ENCODE measurements around the gene CRELD2. TPM values are rescaled to one million over a fixed set of nuclear protein-coding genes. Genes with fewer than 3 reads are reported as not detected.

The CRELD2 gene
- total and polyA plus RNA-seq, 3 experiments from 2014 or later: 49.4 to 53.2 (median 50.7) TPM

GRCh38 chr22:49929994-49930575 lies 11.7 kb downstream of the CRELD2 start:
- no peak overlapping the region for H3K4me3 ChIP-seq (ENCODE audit: low read length)
- POLR2A ChIA-PET: interaction anchor here (1.3 kb wide), 1 partner anchor 30 kb away, joined by 4 read pairs; the partner anchor contains the start of gene PIM3
- Mint-ChIP-seq H3K27me3 (no peaks in the 10 kb centered on the region), H3K27ac (peak overlapping the region in 2 of 8 donors; percentile 52 to 68), H3K36me3 (peaks cover 0 to 2% (median 0%) of the 10 kb centered on the region in 3 donors), H3K9me3 (no peaks in the 10 kb centered on the region), H3K4me3 (peak overlapping the region in 2 of 7 donors; percentile 19 to 54), H3K4me1 (peaks cover 27 to 47% (median 33%) of the 10 kb centered on the region in 3 donors)
- peaks cover 40% of the 10 kb centered on the region for H3K4me1 ChIP-seq (ENCODE audit: insufficient read depth, low read length)
- no peak overlapping the region for H3K27ac ChIP-seq (ENCODE audit: low read depth, low read length)
- H3K9me3 ChIP-seq (ENCODE audit: low read length): no peaks in the 10 kb centered on the region
- H3K36me3 ChIP-seq (ENCODE audit: insufficient read depth, low read length): no peaks in the 10 kb centered on the region
- no peaks in the 10 kb centered on the region for H3K27me3 ChIP-seq (ENCODE audit: insufficient read depth, low read length, poor library complexity, severe bottlenecking)
- CTCF ChIA-PET: interaction anchor here (0.6 to 3.1 kb wide), 11 partner anchors 8 to 219 kb away, joined by 3 to 40 read pairs (median 4); no protein-coding TSS in a partner anchor
- no peak for DNase-seq

DNA sequence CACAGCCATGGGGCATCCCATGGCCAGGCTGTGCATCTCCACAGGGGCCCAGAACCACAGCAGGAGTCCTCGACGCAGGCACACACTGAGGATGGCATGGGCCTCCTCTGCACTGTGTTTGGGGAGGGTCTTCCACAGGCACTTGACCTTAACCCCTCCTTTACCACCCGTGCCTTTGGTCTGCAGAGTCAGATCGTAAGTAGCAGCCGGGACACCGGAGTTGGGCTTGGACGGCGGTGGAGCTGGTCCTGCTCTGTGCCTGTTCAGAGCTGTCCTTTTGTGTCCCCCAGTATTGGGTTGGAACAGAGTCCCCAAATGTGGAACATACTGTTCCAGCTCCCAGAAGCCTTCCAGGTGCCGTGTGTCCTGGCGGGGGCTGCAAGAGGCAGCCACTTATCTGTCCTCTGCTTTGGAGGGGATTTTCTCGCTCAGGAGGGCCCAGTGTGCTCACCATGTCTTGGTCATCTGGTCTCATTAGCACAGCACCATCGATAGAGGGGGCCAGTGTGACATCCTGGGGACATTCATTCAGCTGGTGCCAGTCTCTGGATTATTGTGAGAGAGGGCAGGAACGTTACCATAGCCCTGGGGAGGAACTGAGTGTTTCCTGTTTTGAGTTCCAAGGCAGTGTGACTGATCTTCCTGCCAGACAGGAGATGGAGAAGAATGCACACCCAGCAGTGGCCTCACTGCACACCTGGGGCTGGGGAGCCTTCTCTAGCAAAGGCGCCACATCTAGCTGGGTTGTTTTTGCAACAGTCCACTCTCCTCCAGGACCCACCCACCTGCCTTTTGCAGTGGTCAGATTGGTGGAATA lies 12.4 kb downstream of the CRELD2 start:
- ChIA-PET CTCF (interaction anchor here (0.5 to 3.1 kb wide), 12 partner anchors 9 to 218 kb away, joined by 3 to 40 read pairs (median 4); no protein-coding TSS in a partner anchor), POLR2A (interaction anchor here (1.3 kb wide), 1 partner anchor 30 kb away, joined by 4 read pairs; the partner anchor contains the start of gene PIM3)
- Mint-ChIP-seq H3K4me3 (peak overlapping the region in 4 of 7 donors; percentile 3 to 43 (median 10)), H3K27me3 (no peaks in the 10 kb centered on the region), H3K9me3 (no peaks in the 10 kb centered on the region), H3K4me1 (peaks cover 20 to 40% (median 25%) of the 10 kb centered on the region in 3 donors), H3K36me3 (no peaks in the 10 kb centered on the region), H3K27ac (peak overlapping the region; percentile 29 to 88 (median 70))
- DNase-seq: peak in 1 of 5 donors; percentile 29
- Histone ChIP-seq H3K36me3 (ENCODE audit: insufficient read depth, low read length) (no peaks in the 10 kb centered on the region), H3K27ac (ENCODE audit: low read depth, low read length) (no peak overlapping the region), H3K4me3 (ENCODE audit: low read length) (no peak overlapping the region), H3K4me1 (ENCODE audit: insufficient read depth, low read length) (peaks cover 33% of the 10 kb centered on the region), H3K9me3 (ENCODE audit: low read length) (no peaks in the 10 kb centered on the region), H3K27me3 (ENCODE audit: insufficient read depth, low read length, poor library complexity, severe bottlenecking) (no peaks in the 10 kb centered on the region)

GRCh38 chr22:49933236-49934159 lies 15.1 kb downstream of the CRELD2 start:
- no peaks in the 10 kb centered on the region for H3K27me3 Mint-ChIP-seq
- no peaks in the 10 kb centered on the region for H3K9me3 ChIP-seq (ENCODE audit: low read length)
- no peaks in the 10 kb centered on the region for H3K9me3 Mint-ChIP-seq
- no peak overlapping the region for H3K27ac ChIP-seq (ENCODE audit: low read depth, low read length)
- no peaks in the 10 kb centered on the region for H3K27me3 ChIP-seq (ENCODE audit: insufficient read depth, low read length, poor library complexity, severe bottlenecking)
- H3K27ac Mint-ChIP-seq: peak overlapping the region; percentile 9 to 94 (median 90)
- no peaks in the 10 kb centered on the region for H3K36me3 ChIP-seq (ENCODE audit: insufficient read depth, low read length)
- peaks cover 13 to 37% (median 18%) of the 10 kb centered on the region in 3 donors for H3K4me1 Mint-ChIP-seq
- no peak overlapping the region for H3K4me3 ChIP-seq (ENCODE audit: low read length)
- H3K4me3 Mint-ChIP-seq: peak overlapping the region in 5 of 7 donors; percentile 11 to 66 (median 40)
- H3K4me1 ChIP-seq (ENCODE audit: insufficient read depth, low read length): peaks cover 38% of the 10 kb centered on the region
- DNase-seq: no peak
- H3K36me3 Mint-ChIP-seq: no peaks in the 10 kb centered on the region
- ChIA-PET CTCF (interaction anchor here (0.8 to 2.1 kb wide), 5 partner anchors 10 to 97 kb away, joined by 3 to 12 read pairs (median 3); no protein-coding TSS in a partner anchor), POLR2A (no interaction called here)

DNA sequence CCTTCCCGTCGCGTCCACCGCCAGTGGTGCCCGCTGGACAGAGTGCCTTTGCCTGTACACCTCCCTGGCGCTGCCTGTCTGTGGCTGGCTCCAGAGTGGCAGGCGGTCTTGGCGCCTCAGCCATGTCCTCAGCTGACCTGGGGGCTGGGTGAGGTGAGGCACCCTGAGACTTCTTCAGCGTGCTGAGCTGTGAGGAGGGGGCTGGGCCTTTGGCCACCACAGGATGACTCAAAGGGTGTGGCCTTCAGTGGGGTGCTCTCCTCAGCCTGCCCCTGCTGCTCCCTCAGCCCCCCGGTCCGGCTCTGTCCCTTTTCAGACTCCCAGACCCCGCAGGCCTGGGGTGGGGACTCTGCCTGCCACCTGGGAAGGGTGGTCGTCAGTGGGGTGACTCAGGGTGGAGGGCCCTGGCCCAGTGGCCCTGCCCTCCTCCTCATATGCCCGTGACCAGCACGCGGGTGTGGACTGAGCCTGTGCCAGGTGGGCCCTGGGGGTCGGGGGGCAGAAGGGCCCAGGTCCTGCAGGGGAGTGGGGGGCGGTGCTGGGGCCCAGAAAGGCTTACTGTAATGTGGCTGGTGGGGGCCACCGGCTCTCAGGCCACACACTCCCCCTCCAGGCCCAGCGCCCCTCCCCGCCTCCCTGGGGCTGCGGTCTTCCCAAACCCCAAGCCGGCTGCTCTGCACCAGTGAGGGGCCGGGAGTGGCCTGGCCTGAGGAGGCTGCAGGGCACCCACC lies 15.9 kb downstream of the CRELD2 start:
- peak in 4 of 5 donors; percentile 33 to 73 (median 38) for DNase-seq
- no peaks in the 10 kb centered on the region for H3K9me3 ChIP-seq (ENCODE audit: low read length)
- H3K4me3 ChIP-seq (ENCODE audit: low read length): no peak overlapping the region
- H3K4me1 ChIP-seq (ENCODE audit: insufficient read depth, low read length): peaks cover 38% of the 10 kb centered on the region
- no peaks in the 10 kb centered on the region for H3K36me3 ChIP-seq (ENCODE audit: insufficient read depth, low read length)
- Mint-ChIP-seq H3K27ac (peak overlapping the region in 5 of 8 donors; percentile 46 to 94 (median 61)), H3K4me3 (peak overlapping the region in 3 of 7 donors; percentile 15 to 63 (median 58)), H3K27me3 (no peaks in the 10 kb centered on the region), H3K4me1 (peaks cover 13 to 37% (median 18%) of the 10 kb centered on the region in 3 donors), H3K9me3 (no peaks in the 10 kb centered on the region), H3K36me3 (no peaks in the 10 kb centered on the region)
- ChIA-PET CTCF (interaction anchor here (1.7 to 2.1 kb wide), 2 partner anchors 59 to 96 kb away, joined by 6 to 12 read pairs; no protein-coding TSS in a partner anchor), POLR2A (no interaction called here)
- H3K27me3 ChIP-seq (ENCODE audit: insufficient read depth, low read length, poor library complexity, severe bottlenecking): no peaks in the 10 kb centered on the region
- H3K27ac ChIP-seq (ENCODE audit: low read depth, low read length): peak overlapping the region; percentile 64

- Histone ChIP-seq H3K27me3 (ENCODE audit: insufficient read depth, low read length, poor library complexity, severe bottlenecking) (no peaks in the 10 kb centered on the region), H3K27ac (ENCODE audit: low read depth, low read length) (peak overlapping the region; percentile 64), H3K36me3 (ENCODE audit: insufficient read depth, low read length) (no peaks in the 10 kb centered on the region), H3K9me3 (ENCODE audit: low read length) (no peaks in the 10 kb centered on the region), H3K4me1 (ENCODE audit: insufficient read depth, low read length) (peaks cover 33% of the 10 kb centered on the region), H3K4me3 (ENCODE audit: low read length) (no peak overlapping the region)
- no peaks in the 10 kb centered on the region for H3K9me3 Mint-ChIP-seq
- ChIA-PET POLR2A (no interaction called here), CTCF (interaction anchor here (1.1 kb wide), 1 partner anchor 93 kb away, joined by 3 read pairs; no protein-coding TSS in a partner anchor)
- H3K4me3 Mint-ChIP-seq: peak overlapping the region in 3 of 7 donors; percentile 15 to 68 (median 52)
- H3K36me3 Mint-ChIP-seq: no peaks in the 10 kb centered on the region
- DNase-seq: peak; percentile 69 to 87 (median 80)
- no peaks in the 10 kb centered on the region for H3K27me3 Mint-ChIP-seq
- peaks cover 13 to 35% (median 18%) of the 10 kb centered on the region in 3 donors for H3K4me1 Mint-ChIP-seq
- H3K27ac Mint-ChIP-seq: peak overlapping the region in 3 of 8 donors; percentile 17 to 46 (median 33)
Measured at GRCh38 chr22:49934891-49935557, 16.6 kb downstream of the CRELD2 start.

DNA sequence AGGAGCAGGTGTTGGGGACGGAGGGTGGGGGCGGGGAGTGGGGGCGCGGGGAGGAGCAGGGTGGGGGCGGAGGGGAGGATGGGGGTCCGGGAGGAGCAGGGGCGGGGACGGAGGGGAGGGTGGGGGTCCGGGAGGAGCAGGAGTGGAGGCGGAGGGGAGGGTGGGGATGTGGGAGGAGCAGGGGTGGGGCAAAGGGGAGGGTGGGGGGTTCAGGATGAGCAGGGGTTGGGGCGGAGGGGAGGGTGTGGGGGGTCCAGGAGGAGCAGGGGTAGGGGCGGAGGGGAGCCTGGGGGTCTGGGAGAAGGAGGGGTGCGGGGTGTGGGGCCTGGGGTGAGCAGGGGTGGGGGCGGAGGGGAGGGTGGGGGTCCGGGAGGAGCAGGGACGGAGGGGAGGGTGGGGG lies 17.1 kb downstream of the CRELD2 start:
- Mint-ChIP-seq H3K4me1 (peaks cover 13 to 30% (median 15%) of the 10 kb centered on the region in 3 donors), H3K4me3 (peak overlapping the region in 6 of 7 donors; percentile 53 to 90 (median 62)), H3K9me3 (no peaks in the 10 kb centered on the region), H3K27ac (peak overlapping the region in 4 of 8 donors; percentile 54 to 86 (median 70)), H3K36me3 (no peaks in the 10 kb centered on the region), H3K27me3 (no peaks in the 10 kb centered on the region)
- H3K27ac ChIP-seq (ENCODE audit: low read depth, low read length): no peak overlapping the region
- no peaks in the 10 kb centered on the region for H3K36me3 ChIP-seq (ENCODE audit: insufficient read depth, low read length)
- DNase-seq: no peak
- H3K9me3 ChIP-seq (ENCODE audit: low read length): no peaks in the 10 kb centered on the region
- H3K27me3 ChIP-seq (ENCODE audit: insufficient read depth, low read length, poor library complexity, severe bottlenecking): no peaks in the 10 kb centered on the region
- peaks cover 27% of the 10 kb centered on the region for H3K4me1 ChIP-seq (ENCODE audit: insufficient read depth, low read length)
- H3K4me3 ChIP-seq (ENCODE audit: low read length): no peak overlapping the region
- POLR2A ChIA-PET: interaction anchor here (1.0 to 1.4 kb wide), 3 partner anchors 25 to 35 kb away, joined by 3 to 8 read pairs (median 8); partner anchors contain the start of gene PIM3
- CTCF ChIA-PET: interaction anchor here (0.9 to 1.4 kb wide), 5 partner anchors 9 to 126 kb away, joined by 3 to 5 read pairs (median 4); no protein-coding TSS in a partner anchor

All from CD8-positive, alpha-beta memory T cell (primary cell).